ENCODE results near the gene KLK13. TPM values are rescaled to one million over a fixed set of nuclear protein-coding genes. Genes with fewer than 3 reads are reported as not detected.

The KLK13 gene
- total and polyA plus RNA-seq, 2 of the 8 experiments (the other 6 are each of a cell fraction or from before 2014, with no cell fraction given): 4.2 to 4.5 TPM

GRCh38 chr19:51099047-51099382 is 34.1 kb upstream of the KLK13 start:
- ChIA-PET CTCF (ENCODE audit: partially characterized antibody) (interaction anchor here (1.3 kb wide), 1 partner anchor 59 kb away, joined by 3 read pairs; no protein-coding TSS in a partner anchor), POLR2A (ENCODE audit: partially characterized antibody) (no interaction called here)
- no peak overlapping the region for H3K14ac ChIP-seq (ENCODE audit: insufficient read length)
- no peaks in the 10 kb centered on the region; a peak in 1 of 7 replicates for H3K27me3 ChIP-seq (replicated peaks in 1 of 4; ENCODE audit: control insufficient read depth in 3 of 4, extremely low read depth in 1 of 4, insufficient read depth in 3 of 4, low read length in 3 of 4)
- H3K27ac ChIP-seq (ENCODE audit: low read depth, low read length): no peak overlapping the region
- DNase-seq (ENCODE audit: low read depth in 1 of 2, low spot score in 2 of 2) (no peak), FAIRE-seq (no peak)
- peaks cover 2 to 3% of the 10 kb centered on the region in 2 experiments for H4K20me1 ChIP-seq (replicated peaks in 1 of 2; ENCODE audit: control insufficient read depth in 1 of 2, insufficient read depth in 2 of 2, low read length in 2 of 2)
- no peak overlapping the region for H3K23ac ChIP-seq (ENCODE audit: insufficient read length)
- H3K79me1 ChIP-seq (ENCODE audit: low read depth, low read length): peaks cover 3% of the 10 kb centered on the region
- WGBS, 2 experiments (ENCODE audit: extremely low coverage in 1 of 2, insufficient coverage in 1 of 2, insufficient read length in 1 of 2, insufficient replicate concordance in 2 of 2, low coverage in 1 of 2, low lambda C conversion rate in 2 of 2, missing lambda C conversion rate in 1 of 2): 62% methylated on average over 9 of the region's 22 CpGs; no CpG with 5 or more reads in 1 of the 2 experiments
- H2AFZ ChIP-seq (ENCODE audit: low read length): no peak overlapping the region
- H3K79me2 ChIP-seq (ENCODE audit: control insufficient read depth in 1 of 2, insufficient read depth in 2 of 2, low read length in 2 of 2): no peaks in the 10 kb centered on the region
- TF ChIP-seq CTBP2 (IDR thresholded peaks at IDR 0.05; ENCODE audit: borderline replicate concordance, insufficient read depth, insufficient read length, low read length) (no peak), RXRA (IDR thresholded peaks at IDR 0.05; ENCODE audit: insufficient read depth, low read depth, low read length) (no peak), JUN (IDR thresholded peaks at IDR 0.05; ENCODE audit: low read depth, low read length) (no peak), RBBP5 (IDR thresholded peaks at IDR 0.05; ENCODE audit: borderline replicate concordance, low read depth, low read length) (no peak), CBX8 (IDR thresholded peaks at IDR 0.05; ENCODE audit: borderline replicate concordance, low read depth, low read length) (no peak), KDM1A (IDR thresholded peaks at IDR 0.05; ENCODE audit: borderline replicate concordance, low read length) (no peak), ZNF274 (IDR thresholded peaks at IDR 0.05; ENCODE audit: borderline replicate concordance, extremely low read depth, low read length) (no peak)
- no peak overlapping the region for H2BK5ac ChIP-seq (ENCODE audit: low read depth, low read length)
- no peaks in the 10 kb centered on the region for H3K23me2 ChIP-seq (ENCODE audit: low read depth, low read length)
- peak overlapping the region in 1 of 2 experiments; percentile 51; a peak in 2 of 4 replicates for H3K4me2 ChIP-seq (ENCODE audit: insufficient read depth in 1 of 2, low read depth in 2 of 2, low read length in 2 of 2)
- no peak overlapping the region for H3K9ac ChIP-seq (replicated peaks in 1 of 4; ENCODE audit: extremely low read depth in 1 of 4, low read depth in 3 of 4, low read length in 3 of 4)
- H3K4me3 ChIP-seq (ENCODE audit: extremely low read depth in 1 of 4, insufficient read depth in 2 of 4, low read depth in 3 of 4, low read length in 4 of 4): peak overlapping the region in 1 of 4 experiments; percentile 52; a peak in 4 of 8 replicates
- no peak overlapping the region for H2AK5ac ChIP-seq (ENCODE audit: low read depth, low read length)
- H3K4me1 ChIP-seq (replicated peaks in 1 of 4; ENCODE audit: control insufficient read depth in 3 of 4, insufficient read depth in 4 of 4, low read length in 3 of 4): peaks cover 0 to 6% (median 2%) of the 10 kb centered on the region in 4 experiments; a peak in 4 of 7 replicates
- H3K36me3 ChIP-seq (ENCODE audit: control insufficient read depth in 2 of 4, insufficient read depth in 4 of 4, low read length in 3 of 4): peaks cover 0 to 3% (median 0%) of the 10 kb centered on the region in 4 experiments; a peak in 4 of 8 replicates
- no peak overlapping the region for H3K56ac ChIP-seq (replicated peaks; ENCODE audit: insufficient read length, low read depth, low read length)
- H3K18ac ChIP-seq (ENCODE audit: extremely low read depth, low read length): no peak overlapping the region
- no peak overlapping the region for H2BK12ac ChIP-seq (ENCODE audit: low read depth, low read length)
- H2BK20ac ChIP-seq (ENCODE audit: low read length): no peak overlapping the region
- H3K9me3 ChIP-seq (ENCODE audit: insufficient read depth in 2 of 2, low read depth in 1 of 2, low read length in 1 of 2): no peaks in the 10 kb centered on the region
- no peak overlapping the region for H4K91ac ChIP-seq (replicated peaks; ENCODE audit: insufficient read length, low read length)
- no peak overlapping the region for H4K5ac ChIP-seq (ENCODE audit: insufficient read length, low read depth, low read length)
- no peak overlapping the region for H2BK15ac ChIP-seq (ENCODE audit: low read length)
- no peak overlapping the region for H3K4ac ChIP-seq (replicated peaks; ENCODE audit: insufficient read length, low read depth, low read length)
- no peak overlapping the region for H2BK120ac ChIP-seq (replicated peaks; ENCODE audit: low read depth, low read length)
- H4K8ac ChIP-seq (ENCODE audit: extremely low read depth, insufficient read depth, low read length): no peak overlapping the region; the same call in 1 of the 2 replicates
